OCI-LY3 (cell line): ENCODE measurements around the gene PRKCD.

ENCODE experiments used
- H2AFZ ChIP-seq: fragments of 200-600, 300-600 bp; shearing (Covaris generic); 2 replicates; pipeline ENCODE4 v1.6.0; 2014; ENCODE audit warnings: antibody characterized with exemption, low read depth, low read length
- H3K27ac ChIP-seq: fragments of 200-600, 300-600 bp; sonication (generic); 2 replicates; pipeline ENCODE4 v1.5.1; 2014; ENCODE audit warnings: mild to moderate bottlenecking, low read length, moderate library complexity, mixed read lengths
- H3K27me3 ChIP-seq: fragments of 200-600, 300-600 bp; sonication (generic); 2 replicates; pipeline ENCODE4 v1.6.1; 2014; ENCODE audit warnings: low read depth, low read length, mixed read lengths
- H3K36me3 ChIP-seq: fragments of 200-600, 300-600 bp; sonication (generic); replicated peaks from 2 replicates; pipeline ENCODE3; 2014; ENCODE audit warnings: low read depth, low read length, mixed read lengths
- H3K4me1 ChIP-seq: fragments of 300-600, 200-600 bp; sonication (generic); 2 replicates; pipeline ENCODE4 v1.6.1; 2014; ENCODE audit warnings: low read length, mixed read lengths
- H3K4me2 ChIP-seq: fragments of 200-600, 300-600 bp; sonication (generic); 2 replicates; pipeline ENCODE4 v1.6.1; 2014; ENCODE audit warnings: low read length, mixed read lengths
- H3K4me3 ChIP-seq: fragments of 300-600, 200-600 bp; sonication (generic); 2 replicates; pipeline ENCODE4 v1.5.1; 2014; ENCODE audit warnings: antibody characterized with exemption, mild to moderate bottlenecking, low read length, moderate library complexity
- H3K79me2 ChIP-seq: fragments of 300-600, 200-600 bp; shearing (Covaris generic); 2 replicates; pipeline ENCODE4 v1.6.1; 2014; ENCODE audit warnings: mild to moderate bottlenecking, low read length, mixed read lengths
- H3K9ac ChIP-seq: fragments of 300-600, 200-600 bp; shearing (Covaris generic); 2 replicates; pipeline ENCODE4 v1.6.0; 2014; ENCODE audit warnings: mild to moderate bottlenecking, low read length, moderate library complexity
- H3K9me3 ChIP-seq: fragments of 200-600, 300-600 bp; shearing (Covaris generic); 2 replicates; pipeline ENCODE4 v1.6.1; 2014; ENCODE audit warnings: low read length, mixed read lengths; ENCODE audit not compliant: insufficient read depth
- H4K20me1 ChIP-seq: fragments of 200-600, 300-600 bp; sonication (generic); 2 replicates; pipeline ENCODE4 v1.6.1; 2016; ENCODE audit warnings: low read length, mixed read lengths; ENCODE audit not compliant: insufficient read depth
- CTCF ChIP-seq: fragments of 200-600, 300-600 bp; sonication (generic); IDR thresholded peaks from 2 replicates; pipeline ENCODE4 v1.5.1; 2014; ENCODE audit warnings: antibody characterized with exemption, low read length, low read depth
- EZH2phosphoT487 ChIP-seq: fragments of 200-600 bp; shearing (Covaris generic); IDR thresholded peaks from 2 replicates; pipeline ENCODE4 v1.6.1; 2018; ENCODE audit warnings: antibody characterized with exemption, mixed run types, low read depth

Gene PRKCD

GRCh38 chr3:53134631-53135232 lies 26.3 kb upstream of the PRKCD start:
- no peak for TF ChIP-seq EZH2phosphoT487
- TF ChIP-seq CTCF = peak; percentile 95
- Histone ChIP-seq H2AFZ (no peak overlapping the region), H3K36me3 (no peaks in the 10 kb centered on the region)

GRCh38 chr3:53137221-53137620 lies 23.8 kb upstream of the PRKCD start:
- no peak overlapping the region for H2AFZ ChIP-seq
- no peaks in the 10 kb centered on the region for H4K20me1 ChIP-seq
- no peak overlapping the region for H3K27ac ChIP-seq
- H3K9me3 ChIP-seq = no peaks in the 10 kb centered on the region
- H3K36me3 ChIP-seq = no peaks in the 10 kb centered on the region
- no peak overlapping the region for H3K9ac ChIP-seq
- no peak overlapping the region for H3K4me2 ChIP-seq
- H3K79me2 ChIP-seq = no peaks in the 10 kb centered on the region
- no peaks in the 10 kb centered on the region for H3K27me3 ChIP-seq
- H3K4me3 ChIP-seq = no peak overlapping the region
- TF ChIP-seq CTCF (no peak), EZH2phosphoT487 (no peak)
- peaks cover 10% of the 10 kb centered on the region for H3K4me1 ChIP-seq

More at GRCh38 chr3:53134631-53135232, 26.3 kb upstream of the PRKCD start:
- Histone ChIP-seq H3K4me2 (no peak overlapping the region), H3K79me2 (peaks cover 6% of the 10 kb centered on the region), H3K27me3 (no peaks in the 10 kb centered on the region), H3K9me3 (no peaks in the 10 kb centered on the region), H4K20me1 (no peaks in the 10 kb centered on the region), H3K4me1 (peaks cover 10% of the 10 kb centered on the region), H3K4me3 (no peak overlapping the region), H3K27ac (no peak overlapping the region), H3K9ac (no peak overlapping the region)

GRCh38 chr3:53137835-53138446 lies 23.1 kb upstream of the PRKCD start:
- TF ChIP-seq EZH2phosphoT487 (no peak), CTCF (no peak)
- H3K4me3 ChIP-seq = no peak overlapping the region
- H3K9me3 ChIP-seq = no peaks in the 10 kb centered on the region
- no peak overlapping the region for H3K27ac ChIP-seq
- no peak overlapping the region for H2AFZ ChIP-seq
- H3K9ac ChIP-seq = no peak overlapping the region
- H3K36me3 ChIP-seq = no peaks in the 10 kb centered on the region
- no peaks in the 10 kb centered on the region for H3K79me2 ChIP-seq
- no peaks in the 10 kb centered on the region for H4K20me1 ChIP-seq
- no peaks in the 10 kb centered on the region for H3K27me3 ChIP-seq
- H3K4me2 ChIP-seq = no peak overlapping the region
- H3K4me1 ChIP-seq = peaks cover 13% of the 10 kb centered on the region

GRCh38 chr3:53139906-53140846 lies 20.8 kb upstream of the PRKCD start:
- Histone ChIP-seq H3K27ac (no peak overlapping the region), H3K9ac (no peak overlapping the region), H2AFZ (peak overlapping the region; percentile 55), H3K4me2 (no peak overlapping the region), H4K20me1 (no peaks in the 10 kb centered on the region), H3K4me1 (peaks cover 21% of the 10 kb centered on the region), H3K36me3 (no peaks in the 10 kb centered on the region), H3K27me3 (no peaks in the 10 kb centered on the region), H3K4me3 (no peak overlapping the region), H3K79me2 (no peaks in the 10 kb centered on the region), H3K9me3 (no peaks in the 10 kb centered on the region)
- no peak for TF ChIP-seq EZH2phosphoT487
- no peak for TF ChIP-seq CTCF
